GM04503 (cell line): ENCODE data around the gene LGI4.
"Not testable (repeated sequence)": the region's sequence is repeated elsewhere in the genome, so short reads cannot be mapped to it uniquely, and the experiment has no call there.

Source experiments
- DNase-seq: peaks from one replicate; pipeline ENCODE4 v3.0.0-alpha.2; 2012; ENCODE audit warnings: low read depth

The LGI4 gene

DNA sequence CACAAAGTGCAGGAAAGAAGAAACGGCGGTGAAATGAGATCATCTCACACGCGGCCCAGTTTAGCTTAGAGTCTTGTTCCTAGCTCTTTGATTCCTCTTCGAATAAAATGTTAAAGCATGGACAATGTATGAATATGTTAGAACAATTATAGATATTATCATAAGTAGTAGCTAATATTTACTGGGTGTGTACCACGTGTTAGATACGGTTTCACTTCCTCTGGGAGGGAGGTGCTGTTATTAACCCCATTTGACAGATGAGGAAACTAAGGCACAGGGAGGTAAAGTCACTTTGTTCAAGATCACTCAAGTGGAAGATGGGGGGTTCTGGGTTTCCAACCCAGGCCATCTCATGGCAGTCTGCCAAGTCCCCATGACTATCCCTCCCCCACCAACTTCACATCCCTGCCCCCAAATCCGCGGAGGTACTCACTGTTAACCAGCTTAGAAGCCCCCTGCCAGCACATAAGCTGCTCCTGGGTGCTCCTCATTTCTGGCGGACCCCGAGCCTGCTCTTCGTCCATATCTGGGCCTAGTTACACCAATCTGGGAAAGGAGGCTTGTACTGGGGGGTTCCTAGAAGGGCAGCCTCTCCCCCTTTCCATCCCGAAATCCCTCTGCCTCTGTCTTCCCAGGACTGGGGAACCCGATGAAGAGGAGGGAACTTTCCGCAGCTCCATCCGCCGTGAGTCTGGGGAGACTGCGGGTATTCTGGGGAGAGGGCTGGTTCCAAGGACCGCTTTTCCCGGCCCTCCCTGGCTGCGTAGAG, 7.2 kb upstream of the LGI4 start:
- no peak for DNase-seq

DNA sequence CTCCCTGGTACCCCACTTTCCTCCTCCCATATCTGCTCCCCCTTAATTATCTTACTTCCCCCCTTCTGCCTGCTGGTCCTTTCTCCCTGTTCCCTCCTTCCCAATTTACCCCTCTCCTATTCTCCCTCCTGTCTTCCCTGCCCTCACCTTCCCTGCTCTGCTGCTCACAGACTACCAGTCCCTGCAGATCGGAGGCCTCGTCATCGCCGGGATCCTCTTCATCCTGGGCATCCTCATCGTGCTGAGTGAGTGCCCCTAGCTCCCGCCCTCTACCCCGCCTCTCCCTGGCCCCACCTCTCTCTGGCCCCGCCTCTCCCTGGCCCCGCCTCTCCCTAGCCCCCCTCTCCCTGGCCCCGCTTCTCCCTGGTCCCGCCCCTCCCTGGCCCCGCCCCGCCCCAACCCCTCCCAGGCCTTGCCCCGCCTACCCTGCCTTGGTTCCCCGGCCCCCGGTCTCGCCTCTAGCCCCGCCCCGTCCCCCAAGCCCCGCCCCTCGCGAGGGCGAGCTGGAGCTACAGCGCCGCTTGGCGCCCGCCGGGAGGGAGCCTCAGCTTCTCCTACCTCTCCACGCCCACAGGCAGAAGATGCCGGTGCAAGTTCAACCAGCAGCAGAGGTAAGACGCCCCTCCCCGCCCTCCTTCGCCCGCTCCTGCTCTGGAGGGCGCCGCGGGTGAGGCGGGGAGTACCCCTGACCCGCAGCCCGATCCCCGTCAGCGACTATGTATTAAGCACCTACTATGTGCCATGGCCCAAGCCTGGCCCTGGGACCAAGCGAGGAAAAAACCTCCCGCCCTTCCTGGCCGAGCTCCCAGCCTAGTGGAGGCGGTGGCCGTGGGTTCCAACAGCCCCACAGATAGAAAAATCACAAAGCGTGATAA, 6.3 kb upstream of the LGI4 start:
- no peak for DNase-seq

DNA sequence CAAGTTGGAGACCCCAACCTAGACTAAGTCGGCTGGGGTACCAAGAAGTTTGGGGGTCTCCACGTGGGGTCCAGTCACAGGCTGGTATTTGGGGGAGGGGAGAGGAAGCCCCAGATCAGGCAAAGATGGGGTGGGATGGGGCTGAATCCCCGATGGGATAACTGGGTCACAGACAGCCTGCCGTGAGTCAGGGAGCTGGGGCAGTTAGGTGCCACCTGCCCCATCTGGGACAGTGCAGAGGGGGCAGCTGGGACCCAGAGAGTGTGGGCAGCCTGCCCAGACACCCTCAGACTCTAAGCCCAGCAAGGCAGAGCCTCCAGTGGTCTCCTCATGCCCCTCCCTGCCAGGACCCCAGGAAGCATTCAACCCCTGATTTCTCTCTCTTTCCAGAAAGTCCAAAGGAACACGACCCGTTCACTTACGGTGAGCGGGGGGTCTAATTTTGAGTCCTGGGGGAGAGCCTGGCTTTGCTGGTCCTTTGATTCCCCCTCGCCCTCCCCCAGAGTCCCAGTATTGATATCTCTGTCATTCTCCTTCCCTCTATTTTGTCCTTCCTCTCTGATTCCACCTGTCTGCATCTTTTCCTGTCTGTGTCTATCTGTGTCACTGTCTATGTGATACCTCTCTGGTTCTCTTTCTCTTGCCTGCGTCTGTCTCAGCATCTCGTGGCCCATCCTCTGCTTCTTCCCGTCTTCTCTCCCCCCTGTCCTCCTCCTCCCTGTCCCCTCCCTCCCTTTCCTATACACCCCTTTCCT, 5.5 kb upstream of the LGI4 start:
- DNase-seq: no peak

DNA sequence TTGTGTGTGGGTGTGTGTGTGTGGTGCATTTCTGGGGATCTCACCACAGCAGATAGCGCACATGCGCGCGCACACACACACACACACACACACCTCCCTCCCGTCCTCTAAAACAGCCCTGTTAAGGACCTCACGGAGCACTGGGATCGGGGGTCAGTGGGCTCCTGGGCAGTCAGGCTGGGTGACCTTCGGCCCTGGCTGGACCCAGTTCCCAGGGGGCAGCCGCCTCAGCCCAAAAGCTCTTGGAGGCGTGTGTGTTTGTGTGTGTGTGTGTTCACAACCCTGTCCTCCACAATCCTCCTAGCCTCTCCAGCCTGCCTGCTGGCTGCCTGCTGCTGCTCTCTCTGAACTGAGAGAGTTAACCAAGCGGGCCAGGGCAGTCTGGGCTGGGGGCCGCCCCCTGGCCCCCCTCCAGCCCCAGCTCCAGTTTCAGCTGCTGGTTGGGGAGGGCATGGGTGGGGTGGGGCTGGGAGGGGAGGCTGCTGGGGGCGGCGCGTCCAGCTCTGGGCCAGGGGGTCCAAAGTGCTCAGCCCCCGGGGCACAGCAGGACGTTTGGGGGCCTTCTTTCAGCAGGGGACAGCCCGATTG, 3.5 kb upstream of the LGI4 start, which contains the start of gene FXYD1:
FXYD1 (plus strand) TSS at position 520 of the 588 bp plus-strand sequence. CDS start 1,256 bp downstream, outside the sequence.
- DNase-seq: no peak

DNA sequence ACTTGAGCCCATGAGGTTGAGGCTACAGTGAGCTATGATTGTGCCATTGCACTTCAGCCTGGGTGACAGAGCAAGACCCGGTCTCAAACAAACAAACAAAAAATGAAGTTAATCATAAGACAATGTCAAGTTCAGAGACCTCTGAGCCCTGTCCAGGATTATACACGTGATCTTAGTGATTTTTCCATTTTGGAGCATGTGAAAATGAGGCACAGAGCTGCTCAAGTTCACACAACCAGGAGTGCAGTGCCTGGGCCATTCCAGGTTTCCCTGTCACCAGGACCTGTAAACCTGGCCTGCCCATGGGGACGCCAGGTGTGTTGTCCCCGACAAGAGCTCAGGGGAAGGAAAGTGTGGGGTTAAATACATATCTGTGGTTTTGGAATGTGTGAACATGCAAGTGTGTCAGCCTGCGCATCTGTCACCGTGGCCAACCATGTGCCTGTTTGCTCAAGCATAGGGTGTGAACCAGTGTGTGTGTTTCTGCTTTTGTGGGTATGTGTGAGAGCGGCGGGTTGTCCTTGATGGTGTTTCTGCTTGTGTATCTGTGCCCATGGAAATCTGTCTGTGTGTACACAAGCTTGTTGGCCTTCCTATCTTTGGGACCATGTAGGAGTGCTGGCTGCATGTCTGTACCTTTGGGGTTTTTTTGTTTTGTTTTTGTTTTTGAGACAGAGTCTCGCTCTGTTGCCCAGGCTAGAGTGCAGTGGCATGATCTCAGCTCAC, 2.3 kb upstream of the LGI4 start:
- no peak for DNase-seq

DNA sequence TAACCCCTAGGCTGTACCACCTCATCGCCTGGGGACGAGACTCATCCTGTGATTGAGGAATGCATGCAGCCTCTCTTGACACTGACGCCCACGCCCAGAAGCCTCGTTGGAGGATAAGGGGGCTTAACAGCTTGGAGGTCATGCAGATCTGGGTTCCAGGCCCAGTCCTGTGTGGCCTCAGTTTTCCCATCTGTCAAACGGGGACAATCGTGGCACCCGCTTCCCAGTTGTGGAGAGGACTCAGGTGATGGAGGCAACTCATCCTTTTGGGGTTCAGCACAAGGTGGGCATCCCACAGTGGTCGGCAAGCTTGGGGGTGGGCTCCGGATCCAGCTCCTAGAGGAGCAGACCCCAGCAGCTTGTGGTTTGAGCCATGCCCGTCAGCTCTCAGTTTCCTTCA, 1.4 kb upstream of the LGI4 start:
- DNase-seq: no peak

DNA sequence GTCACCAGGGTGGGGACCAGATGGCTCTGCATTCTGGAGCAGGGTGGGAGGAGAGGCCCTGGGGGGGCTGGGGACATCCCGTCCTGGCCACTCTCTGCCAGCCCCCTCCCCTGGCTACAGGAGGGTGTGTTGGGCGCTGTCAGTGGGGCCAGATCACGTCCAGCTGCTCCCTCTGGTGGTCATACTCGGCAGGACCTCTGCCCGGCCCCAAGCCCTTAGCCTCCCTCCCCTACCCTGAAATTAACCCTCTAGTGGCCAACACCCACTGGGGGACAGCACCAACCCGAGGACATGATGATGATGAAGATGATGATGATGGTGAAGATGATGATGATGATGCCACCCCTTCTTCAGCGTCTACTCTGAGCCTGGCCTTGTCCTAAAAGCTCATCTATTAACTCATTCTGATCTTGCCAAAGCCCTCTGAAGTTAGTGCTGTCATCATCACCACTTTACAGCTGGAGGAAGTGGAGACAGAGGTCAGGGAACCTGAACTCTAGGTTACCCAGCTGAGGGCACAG, 590 bp upstream of the LGI4 start:
- DNase-seq: no peak

DNA sequence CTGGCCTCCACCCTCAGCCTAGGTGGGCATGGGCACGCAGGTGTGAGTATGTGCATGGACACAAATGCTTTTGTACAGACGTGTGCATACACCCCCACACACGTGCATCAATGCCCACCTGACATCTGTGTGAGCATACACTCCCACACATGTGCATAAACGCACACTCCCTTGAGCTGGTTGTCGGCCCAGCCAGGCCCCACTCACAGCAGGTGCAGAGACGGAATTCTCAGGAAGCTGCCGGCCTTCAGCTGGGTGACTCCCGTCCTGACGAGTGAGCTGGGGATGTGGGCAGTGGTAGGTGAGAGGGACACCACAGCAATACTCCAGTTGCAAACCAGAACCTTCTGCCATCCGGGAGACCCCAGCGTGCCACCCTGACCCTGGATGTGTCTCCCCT, 1.0 kb downstream of the LGI4 start:
- DNase-seq: no peak

DNA sequence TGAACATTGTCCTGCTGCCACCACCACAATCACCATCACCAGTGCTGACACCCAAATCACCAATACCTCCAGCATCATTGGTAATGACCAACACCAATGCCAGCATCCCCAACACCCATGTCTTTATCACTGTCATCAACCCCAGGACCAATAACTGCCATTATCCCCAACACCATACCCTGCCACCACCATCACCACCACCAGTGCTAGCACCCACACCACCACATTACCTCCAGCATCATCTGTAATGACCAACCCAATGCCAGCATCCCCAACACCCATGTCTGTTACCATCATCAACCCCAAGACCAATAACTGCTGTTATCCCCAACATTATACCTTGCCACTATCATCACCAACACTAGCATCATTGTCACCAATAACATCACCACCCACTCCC, 2.6 kb downstream of the LGI4 start:
- DNase-seq: no peak

DNA sequence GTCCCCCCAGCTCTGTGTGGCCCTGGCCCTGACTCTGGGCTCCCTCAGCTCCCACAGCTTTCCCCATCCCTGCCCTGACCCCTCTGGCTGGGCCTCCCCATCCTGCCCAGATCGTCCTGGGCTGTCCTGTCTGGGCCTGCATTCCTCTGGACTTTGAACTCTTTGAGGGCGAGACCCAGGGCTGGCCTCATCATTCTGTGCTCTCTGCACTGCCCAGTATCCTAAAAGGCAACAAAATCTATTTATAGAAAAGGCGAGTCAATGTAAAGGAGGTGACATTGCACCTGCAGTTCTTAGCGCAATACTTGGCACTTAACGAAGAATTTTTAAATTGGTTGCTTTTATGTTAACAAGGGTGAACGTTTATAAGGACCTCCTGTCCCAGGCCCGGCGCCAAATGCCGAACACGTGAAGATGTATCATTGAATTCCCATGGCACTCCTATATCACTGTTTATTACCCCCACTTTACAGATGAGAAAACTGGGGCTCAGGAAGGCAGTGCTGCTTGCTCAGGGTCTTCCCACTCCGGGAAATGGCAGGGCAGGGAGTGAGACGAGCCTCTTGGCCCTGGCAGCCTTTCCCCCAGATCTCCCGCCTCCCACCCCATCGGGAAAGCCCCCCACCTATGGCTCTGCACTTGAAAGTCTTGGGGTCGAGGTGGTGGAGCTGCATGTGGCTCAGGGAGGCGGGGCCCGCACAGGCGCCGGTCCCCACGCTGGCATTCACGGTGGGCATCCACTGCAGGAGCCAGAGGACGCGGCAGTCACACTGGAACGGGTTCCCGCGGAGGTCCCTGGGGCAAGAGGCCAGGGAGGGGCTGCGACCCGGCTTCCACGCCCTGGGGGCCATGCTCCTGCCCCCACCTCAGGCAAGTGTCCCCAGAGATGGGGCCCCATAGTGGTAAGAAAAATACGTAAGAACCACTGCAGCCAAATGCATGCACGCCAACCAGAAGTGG, 3.8 kb downstream of the LGI4 start:
- no peak for DNase-seq

DNA sequence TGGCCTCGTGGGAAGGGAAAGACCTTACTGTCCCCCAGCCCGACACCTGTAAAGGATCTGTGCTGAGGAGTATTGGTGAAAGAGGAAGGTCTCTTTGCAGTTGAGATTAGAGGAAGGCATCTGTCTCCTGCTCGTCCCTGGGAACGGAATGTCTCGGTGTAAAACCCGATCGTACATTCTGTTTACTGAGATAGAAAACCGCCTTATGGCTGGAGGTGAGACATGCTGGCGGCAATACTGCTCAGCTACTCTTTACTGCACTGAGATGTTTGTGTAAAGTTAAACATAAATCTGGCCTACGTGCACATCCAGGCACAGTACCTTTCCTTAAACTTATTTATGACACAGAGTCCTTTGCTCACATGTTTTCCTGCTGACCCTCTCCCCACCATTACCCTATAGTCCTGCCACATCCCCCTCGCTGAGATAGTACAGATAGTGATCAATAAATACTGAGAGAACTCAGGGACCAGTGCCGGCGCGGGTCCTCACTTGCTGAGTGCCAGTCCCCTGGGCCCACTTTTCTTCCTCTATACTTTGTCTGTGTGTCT, 5.1 kb downstream of the LGI4 start:
- not testable (repeated sequence) for DNase-seq

DNA sequence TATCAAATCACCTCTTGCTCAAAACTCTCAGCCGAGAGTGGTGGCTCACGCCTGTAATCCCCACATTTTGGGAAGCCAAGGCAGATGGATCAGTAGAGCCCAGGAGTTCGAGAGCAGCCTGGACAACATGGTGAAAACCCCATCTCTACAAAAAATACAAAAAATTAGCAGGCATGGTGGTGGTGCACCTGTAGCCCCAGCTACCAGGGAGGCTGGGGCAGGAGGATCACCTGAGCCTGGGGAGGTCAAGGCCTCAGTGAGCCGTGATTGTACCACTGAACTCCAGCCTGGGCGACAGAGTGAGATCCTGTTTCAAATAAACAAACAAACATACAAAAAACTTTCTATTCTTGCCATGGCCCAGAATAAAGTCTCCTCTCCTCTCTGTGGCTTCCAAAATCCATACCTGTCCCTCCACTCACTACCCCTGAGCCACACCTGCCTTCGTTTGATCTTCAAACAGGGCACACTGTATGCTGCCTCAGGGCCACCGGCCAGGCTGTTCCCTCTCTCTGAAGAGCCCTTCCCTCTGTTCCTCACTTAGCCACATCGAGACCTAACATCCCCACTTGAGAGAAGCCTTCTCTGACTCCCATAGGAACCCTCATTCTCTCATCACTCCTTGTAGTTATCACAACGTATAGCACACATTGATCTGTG, 6.3 kb downstream of the LGI4 start:
- no peak for DNase-seq

DNA sequence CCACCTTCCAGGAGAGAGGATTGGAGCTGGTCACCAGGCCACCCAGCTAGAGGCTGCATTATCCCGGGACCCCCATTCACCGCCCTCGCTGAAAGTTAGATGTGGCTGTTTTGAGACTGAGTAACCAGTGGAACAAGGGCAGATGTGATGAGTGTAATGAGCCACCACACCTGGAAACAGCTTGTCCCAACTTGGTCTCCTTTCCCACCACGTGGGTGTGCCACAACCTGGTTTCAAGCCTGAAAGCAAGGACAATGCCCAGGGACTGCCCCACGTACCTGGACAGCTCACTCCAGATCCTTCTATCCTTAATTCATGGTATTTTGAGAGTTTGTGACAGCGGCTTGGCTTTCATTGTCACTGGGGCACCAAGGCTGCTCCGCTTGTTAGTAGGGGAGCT, 7.0 kb downstream of the LGI4 start:
- DNase-seq: no peak

DNA sequence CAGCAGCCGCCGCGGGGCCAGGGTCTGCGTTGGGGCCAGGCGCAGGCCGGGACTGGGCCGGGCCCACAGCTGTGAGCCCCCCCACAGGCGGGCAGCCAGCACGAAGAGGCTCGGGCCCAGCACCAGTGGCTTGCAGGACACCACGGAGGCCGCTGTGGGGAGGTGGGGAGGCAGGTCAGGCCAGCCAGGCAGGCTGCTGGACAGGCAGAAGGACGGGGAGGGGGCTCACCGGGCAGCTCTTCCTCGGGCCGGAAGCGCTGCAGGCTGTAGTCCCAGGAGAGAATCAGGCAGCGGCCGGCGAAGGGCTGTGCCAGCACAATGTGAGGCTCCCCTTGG, 8.3 kb downstream of the LGI4 start:
- no peak for DNase-seq

DNA sequence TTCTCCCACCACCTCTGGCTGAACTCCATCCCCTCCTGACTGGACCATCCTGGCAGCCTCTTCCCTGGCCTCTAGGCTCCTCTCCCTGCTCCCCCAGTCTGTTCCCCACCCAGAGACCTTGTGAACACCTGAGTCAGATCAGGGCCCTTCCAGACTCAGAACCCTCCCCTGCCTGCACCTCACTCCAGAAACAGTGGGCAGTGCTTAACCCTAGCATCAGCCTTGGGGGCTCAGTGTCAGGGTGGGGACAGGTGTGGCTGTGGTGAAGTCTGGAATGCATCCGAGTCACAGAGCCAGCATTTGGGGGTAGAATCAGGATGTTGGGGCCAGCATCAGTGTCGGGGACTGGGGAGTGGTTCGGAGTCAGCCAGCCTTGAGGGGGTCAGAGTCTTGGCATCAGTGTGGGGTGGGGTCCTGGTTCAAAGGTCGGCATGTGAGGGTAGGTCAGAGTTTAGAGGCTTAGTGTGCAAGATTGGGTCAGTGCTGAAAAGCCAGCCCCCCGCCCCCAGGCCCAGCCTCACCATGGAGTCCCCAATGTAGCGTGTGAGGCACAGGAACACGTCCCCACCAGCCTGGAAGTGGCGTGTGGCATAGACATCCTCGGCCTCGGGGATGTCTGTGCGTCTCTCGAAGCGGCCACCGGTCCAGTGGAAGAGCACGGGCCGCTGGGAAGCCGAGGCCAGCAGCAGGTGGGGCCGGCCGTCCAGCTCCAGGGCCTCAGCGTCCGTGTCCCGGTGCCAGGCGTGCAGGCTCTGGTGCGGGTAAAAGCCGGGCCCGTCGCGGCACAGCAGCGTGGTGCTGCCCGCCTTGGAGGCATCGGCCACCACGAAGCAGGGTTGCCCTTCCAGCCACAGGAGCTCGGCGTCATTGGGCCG, 8.9 kb downstream of the LGI4 start:
- no peak for DNase-seq

DNA sequence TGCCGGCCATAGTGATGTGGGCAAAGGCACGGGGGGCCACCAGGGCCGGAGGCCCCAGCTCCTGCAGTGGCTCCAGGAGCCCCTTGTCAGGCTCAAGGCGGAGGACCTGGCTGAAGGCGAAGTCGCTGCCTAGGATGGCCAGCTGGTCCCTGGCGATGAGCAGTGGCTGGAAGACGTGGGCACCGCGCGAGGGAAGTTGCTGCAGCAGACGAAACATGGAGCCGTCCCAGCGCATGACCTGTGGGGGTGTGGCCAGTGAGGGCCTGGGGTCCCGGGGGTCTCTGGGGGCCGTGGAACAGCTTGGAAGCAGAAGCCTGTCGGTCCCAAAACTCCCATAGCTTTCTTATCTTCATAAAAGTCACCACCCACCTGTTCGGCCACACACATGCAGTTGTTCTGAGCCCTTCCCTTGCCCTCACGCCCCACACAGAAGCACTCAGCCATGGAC, 9.6 kb downstream of the LGI4 start:
- no peak for DNase-seq

DNA sequence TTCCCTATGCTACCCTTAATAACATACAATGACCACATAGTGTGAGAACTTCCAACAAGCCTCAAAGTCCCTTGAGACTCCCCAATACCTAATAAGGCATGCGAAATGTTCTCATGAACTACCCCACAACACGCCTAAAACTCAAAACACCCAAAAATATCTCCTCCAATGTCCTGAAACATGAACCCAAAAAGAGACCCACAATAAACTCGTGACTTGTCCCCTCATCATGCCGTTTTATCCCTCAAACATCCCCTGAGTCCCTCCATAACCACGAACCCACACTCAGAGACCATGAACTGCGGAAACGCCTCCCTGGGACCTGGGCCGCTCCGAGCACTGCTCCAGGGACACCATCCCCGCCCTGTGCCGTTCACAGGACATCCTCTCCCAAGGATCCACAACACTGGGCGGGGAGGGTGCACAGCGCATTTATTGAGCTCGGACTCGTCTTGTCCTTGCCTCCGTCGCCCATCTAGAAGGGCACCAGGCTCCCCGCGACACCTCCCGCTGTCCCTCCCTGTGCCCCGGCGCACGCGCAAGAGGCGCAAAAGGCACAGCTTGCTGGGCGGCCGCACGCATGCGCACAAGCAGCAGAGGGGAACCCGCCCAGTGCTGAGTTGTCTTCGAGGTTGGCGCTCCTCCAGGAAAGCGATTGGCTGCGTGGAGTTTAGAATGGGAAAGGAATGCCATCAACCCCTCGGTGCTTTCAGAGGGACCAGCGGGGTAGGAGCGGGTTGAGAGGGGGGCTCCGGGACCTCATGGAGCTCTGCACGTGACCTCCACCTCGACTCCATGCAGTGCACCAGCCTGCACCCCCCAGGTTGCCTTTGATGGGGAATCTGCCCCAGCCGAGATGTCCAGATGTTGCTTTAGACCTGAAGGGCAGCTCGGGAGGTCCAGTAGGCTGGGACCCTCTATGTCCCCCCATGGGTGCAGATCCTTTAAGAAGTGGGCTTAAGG, 10.5 kb downstream of the LGI4 start:
- DNase-seq: peak; percentile 58
